Activated CD4-positive, CD25-positive, alpha-beta regulatory T cell treated with anti-CD3 and anti-CD28 coated beads, Interleukin-2, amount 50 U/mL, for 16 hours (primary cell): ENCODE results near the gene HOXC13.

ENCODE experiments used
- DNase-seq: peaks from one replicate; pipeline ENCODE4 v3.0.0-alpha.2; 2020; ENCODE audit warnings: low read depth, low spot score

Gene HOXC13

GRCh38 chr12:53955036-53955775, 16.6 kb downstream of the HOXC13 start:
- DNase-seq = no peak

- DNase-seq = no peak
These were observed 17.2 kb downstream of the HOXC13 start for GRCh38 chr12:53955776-53956250.

DNA sequence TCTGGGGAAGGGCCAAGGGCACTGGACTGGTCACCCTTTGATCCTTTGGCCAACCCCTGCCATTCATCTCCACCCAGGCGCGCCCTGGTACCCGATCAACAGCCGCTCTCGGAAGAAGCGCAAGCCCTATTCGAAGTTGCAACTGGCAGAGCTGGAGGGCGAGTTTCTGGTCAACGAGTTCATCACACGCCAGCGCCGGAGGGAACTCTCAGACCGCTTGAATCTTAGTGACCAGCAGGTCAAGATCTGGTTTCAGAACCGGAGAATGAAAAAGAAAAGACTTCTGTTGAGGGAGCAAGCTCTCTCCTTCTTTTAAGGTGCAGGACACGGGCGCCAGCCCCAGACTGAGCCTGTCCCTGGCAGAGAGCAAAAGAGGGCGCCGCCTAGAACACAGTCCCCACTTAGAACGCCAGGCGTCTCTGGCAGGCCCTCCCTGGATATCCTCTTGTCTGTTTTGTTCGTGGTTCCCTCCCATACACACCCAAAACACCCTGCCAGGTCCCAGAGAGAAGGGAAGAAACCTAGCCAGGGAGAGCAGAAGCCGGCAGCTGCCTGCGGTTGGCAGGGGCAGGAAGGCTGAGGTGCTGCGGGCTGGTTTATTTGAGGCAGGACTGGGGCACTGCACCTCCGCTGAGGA, 17.7 kb downstream of the HOXC13 start:
- DNase-seq = no peak

GRCh38 chr12:53956914-53957536, 18.4 kb downstream of the HOXC13 start:
- no peak for DNase-seq

DNA sequence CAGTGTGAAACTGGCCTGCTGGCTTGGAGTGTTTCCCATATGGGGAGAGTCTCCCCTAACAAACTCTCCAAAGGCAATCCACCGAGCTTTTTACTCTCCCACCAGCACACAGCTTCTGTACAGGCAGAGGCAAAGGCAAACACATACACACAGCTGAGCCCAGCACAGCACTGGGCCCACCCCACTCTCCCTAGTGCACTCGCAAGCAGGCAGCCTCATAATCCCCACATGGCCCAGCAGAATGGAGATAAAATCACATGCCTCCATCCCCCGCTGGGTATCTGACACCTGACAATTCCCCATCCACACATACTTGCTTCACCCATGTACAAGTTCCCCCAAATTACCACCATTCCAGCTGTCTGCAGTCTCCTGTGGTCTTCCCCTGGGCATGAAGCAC, 19.5 kb downstream of the HOXC13 start:
- DNase-seq = no peak

DNA sequence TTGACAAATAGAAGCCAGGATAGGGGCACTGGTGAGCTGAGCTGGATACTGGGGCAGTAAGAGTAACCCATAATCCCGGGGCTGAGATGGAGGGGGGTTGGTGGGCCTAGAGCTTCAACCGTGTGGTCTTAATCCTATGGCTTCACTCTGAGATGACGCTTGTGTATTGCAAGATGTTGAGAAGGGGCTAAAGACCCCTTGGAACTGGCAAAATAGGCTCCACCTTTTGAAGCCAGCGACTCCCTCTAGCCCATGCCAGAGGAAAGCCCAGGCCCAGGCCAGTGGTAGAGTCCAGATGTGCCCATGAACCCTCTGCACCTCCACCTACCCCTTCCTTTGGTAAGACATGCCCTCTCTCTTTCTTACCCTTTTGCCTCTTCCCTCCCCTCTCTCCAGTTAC, 20.7 kb downstream of the HOXC13 start:
- no peak for DNase-seq

GRCh38 chr12:53960187-53961024, 21.8 kb downstream of the HOXC13 start:
- DNase-seq = no peak

- no peak for DNase-seq
These were observed 22.6 kb downstream of the HOXC13 start for GRCh38 chr12:53961025-53961761.

DNA sequence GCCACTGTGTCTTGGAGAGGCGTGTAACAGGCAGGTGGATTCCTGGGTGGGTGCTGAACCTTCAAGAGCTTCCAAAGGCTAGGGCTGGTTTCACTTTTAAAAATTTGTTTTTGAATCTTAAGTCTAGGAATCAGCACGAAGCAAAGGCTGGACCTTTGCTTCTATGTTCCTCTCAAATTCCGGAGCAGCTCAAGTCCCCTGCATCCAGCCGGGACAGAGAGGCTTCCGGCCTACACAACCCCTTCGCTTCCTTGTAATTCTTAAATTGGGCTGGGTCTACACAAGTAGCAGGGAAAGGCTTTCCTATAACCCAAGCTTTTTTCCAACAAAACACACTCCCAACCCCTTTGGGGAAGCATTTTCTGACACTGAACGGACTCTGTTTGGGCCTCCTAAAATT, 24.4 kb downstream of the HOXC13 start:
- DNase-seq = no peak

GRCh38 chr12:53963434-53964314, 25.0 kb downstream of the HOXC13 start:
- DNase-seq = no peak

DNA sequence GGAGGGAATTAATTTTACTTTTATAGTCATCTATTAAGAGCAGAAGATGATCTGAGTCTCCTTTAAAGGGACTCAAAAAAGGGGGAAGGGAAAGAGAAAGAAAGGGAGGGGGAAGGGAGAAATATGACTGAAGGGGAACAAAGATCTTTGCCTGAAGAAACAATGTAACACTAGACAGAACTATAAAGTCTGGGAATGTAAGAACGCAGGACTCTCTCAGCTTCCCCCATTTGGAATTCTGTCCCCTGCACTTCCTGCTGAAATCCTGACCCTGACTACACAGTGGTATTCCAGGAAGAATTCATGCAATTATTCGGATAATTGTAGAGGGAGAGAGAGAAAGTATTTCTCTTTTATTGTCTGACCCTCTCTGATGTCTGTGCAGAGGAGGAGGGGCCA, 25.7 kb downstream of the HOXC13 start:
- no peak for DNase-seq

GRCh38 chr12:53965281-53966084, 26.9 kb downstream of the HOXC13 start:
- no peak for DNase-seq

- DNase-seq = no peak
These were observed 27.4 kb downstream of the HOXC13 start for GRCh38 chr12:53966085-53966384.

- DNase-seq = no peak
These were observed 27.9 kb downstream of the HOXC13 start for GRCh38 chr12:53966385-53967133.

- DNase-seq = no peak
These were observed 28.8 kb downstream of the HOXC13 start for GRCh38 chr12:53967421-53967925.

DNA sequence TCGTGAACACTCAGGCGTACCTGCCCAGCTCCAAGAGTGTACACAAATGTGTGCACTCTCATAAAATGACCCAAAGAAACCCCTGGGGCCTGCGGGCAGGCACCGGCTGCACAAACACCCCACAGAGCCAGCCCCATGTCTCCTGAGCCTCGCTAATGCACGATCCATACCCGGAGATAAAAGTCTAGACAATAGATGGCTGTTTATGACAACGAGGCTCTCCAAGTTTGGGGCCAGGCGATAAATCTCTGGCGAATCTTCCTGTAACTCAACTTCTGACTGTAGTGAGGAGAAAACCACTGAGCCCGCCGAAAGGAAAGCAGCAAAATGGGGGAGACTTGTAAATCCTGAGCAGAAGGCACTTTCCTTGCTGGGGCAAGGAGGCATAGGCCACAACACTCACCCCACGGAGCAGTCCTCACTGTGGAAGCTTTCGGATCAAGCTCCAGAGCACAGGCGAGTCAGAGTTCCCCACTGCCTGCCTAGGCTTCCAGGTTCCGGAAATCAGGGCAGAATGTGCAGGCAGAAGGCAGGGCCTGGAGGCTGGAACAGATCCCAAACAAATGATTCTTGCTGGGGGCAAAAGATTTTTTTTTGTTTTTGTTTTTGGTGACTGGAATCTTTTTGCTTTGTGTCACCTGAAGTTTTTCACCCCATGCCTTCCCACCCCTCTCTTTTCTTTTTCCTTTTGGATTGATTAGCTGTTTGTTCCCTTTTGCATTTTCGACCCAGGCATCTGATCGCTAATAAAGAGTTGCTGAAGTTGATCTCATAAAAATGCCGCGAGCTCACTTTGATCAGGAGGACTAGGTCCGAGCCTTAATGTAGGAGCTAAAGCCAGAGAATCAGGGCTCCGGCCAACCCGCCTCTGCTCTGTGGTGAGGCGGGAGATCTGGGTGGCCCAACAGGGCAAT, 29.8 kb downstream of the HOXC13 start:
- DNase-seq = no peak

DNA sequence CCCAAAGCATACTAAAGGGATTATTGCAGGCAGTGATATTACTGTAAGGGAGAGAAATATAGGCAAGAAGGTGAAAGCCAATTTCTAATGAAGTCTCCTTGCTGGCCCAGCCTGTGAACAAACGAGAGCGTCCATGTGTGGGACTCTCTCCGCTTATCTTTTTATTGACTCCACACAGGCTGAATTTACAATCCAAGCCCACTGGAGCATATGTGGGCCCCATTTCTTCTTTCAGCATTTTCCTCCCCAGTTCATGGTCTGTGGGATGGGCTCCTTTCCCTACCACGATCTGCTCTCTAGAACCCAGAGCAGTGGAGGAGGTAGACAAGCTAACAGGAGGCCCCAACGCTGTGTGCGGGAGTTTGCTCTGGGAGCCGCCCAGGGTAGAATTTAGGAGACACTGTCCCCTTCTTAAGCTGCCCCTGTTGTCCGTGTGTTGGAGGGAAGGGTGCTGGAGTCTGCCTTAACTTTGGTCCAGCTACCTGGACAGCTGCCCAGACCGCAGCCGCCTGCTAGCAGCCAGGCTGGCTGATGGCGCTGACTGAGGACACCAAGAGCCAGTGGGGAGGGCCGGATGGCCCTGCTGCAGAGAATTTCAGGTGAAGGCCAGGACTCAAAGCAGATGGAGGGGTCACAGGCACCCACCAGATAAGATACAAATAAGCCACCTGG, 31.1 kb downstream of the HOXC13 start:
- no peak for DNase-seq
